ENCODE measurements around the gene PIP5KL1.

The PIP5KL1 gene

DNA sequence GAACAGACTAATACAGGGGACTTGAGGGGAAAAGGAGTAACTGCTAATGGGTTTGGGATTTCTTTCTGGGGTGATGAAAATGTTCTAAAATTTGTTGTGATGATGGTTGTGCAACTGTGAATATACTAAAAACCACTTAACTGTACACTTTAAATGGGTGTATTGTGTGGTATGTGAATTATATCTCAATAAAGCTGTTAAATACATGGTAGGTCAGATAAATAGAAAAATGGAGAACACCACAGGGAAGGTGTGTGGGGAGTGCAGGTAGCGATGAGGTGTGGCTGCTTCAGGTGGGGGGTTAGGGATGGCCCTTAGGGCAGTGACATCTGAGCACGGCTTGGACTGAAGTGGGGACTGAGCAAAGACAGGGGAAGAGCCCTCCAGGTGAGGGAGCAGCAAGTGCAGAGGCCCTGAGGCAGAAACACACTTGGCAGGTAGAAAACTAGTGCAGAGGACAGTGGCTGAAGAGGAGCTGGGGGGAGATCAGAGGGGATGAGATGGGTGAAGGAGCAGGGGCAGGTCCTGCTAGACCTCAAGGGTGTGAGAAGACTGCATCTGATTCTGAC is 29.3 kb upstream of the PIP5KL1 start:
- no peak for TF ChIP-seq ZNF8 (CRISPR knock-in tag; IDR thresholded peaks at IDR 0.05)
- no peak for ATAC-seq

DNA sequence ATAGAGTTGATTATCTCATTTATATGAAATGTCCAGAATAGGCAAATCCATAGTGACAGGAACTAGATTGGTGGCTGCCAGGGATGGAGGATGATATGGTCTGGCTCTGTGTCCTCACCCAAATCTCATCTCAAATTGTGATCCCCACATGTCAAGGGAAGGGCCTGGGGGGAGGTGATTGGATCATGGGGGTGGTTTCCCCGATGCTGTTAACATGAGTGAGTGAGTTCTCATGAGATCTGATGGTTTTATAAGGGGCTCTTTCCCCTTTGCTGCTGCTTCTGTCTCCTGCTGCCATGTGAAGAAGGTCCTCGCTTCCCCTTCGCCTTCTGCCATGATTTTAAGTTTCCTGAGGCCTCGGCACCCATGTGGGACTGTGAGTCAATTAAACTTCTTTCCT is 28.8 kb upstream of the PIP5KL1 start:
- ATAC-seq, result no peak
- TF ChIP-seq, protein P1, sequence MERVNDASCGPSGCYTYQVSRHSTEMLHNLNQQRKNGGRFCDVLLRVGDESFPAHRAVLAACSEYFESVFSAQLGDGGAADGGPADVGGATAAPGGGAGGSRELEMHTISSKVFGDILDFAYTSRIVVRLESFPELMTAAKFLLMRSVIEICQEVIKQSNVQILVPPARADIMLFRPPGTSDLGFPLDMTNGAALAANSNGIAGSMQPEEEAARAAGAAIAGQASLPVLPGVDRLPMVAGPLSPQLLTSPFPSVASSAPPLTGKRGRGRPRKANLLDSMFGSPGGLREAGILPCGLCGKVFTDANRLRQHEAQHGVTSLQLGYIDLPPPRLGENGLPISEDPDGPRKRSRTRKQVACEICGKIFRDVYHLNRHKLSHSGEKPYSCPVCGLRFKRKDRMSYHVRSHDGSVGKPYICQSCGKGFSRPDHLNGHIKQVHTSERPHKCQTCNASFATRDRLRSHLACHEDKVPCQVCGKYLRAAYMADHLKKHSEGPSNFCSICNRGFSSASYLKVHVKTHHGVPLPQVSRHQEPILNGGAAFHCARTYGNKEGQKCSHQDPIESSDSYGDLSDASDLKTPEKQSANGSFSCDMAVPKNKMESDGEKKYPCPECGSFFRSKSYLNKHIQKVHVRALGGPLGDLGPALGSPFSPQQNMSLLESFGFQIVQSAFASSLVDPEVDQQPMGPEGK (CRISPR knock-in tag; IDR thresholded peaks at IDR 0.05; ENCODE audit: borderline replicate concordance), result no peak
- TF ChIP-seq ESRRG (CRISPR knock-in tag; IDR thresholded peaks at IDR 0.05), result no peak
- no peak for TF ChIP-seq ARNTL (CRISPR knock-in tag; IDR thresholded peaks at IDR 0.05; ENCODE audit: borderline replicate concordance, low read depth)
- no peak for TF ChIP-seq ZFP3 (CRISPR knock-in tag; IDR thresholded peaks at IDR 0.05)
- no peak for TF ChIP-seq ZNF565 (CRISPR knock-in tag; conservative IDR thresholded peaks at IDR 0.05; ENCODE audit: low read depth)
- no peak for TF ChIP-seq ISL1 (CRISPR knock-in tag; IDR thresholded peaks at IDR 0.05)
- TF ChIP-seq, protein P2, sequence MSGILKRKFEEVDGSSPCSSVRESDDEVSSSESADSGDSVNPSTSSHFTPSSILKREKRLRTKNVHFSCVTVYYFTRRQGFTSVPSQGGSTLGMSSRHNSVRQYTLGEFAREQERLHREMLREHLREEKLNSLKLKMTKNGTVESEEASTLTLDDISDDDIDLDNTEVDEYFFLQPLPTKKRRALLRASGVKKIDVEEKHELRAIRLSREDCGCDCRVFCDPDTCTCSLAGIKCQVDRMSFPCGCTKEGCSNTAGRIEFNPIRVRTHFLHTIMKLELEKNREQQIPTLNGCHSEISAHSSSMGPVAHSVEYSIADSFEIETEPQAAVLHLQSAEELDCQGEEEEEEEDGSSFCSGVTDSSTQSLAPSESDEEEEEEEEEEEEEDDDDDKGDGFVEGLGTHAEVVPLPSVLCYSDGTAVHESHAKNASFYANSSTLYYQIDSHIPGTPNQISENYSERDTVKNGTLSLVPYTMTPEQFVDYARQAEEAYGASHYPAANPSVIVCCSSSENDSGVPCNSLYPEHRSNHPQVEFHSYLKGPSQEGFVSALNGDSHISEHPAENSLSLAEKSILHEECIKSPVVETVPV (CRISPR knock-in tag; IDR thresholded peaks at IDR 0.05), result no peak
- TF ChIP-seq ZFP30 (CRISPR knock-in tag; IDR thresholded peaks at IDR 0.05), result no peak
- no peak for TF ChIP-seq RARB (CRISPR knock-in tag; IDR thresholded peaks at IDR 0.05)
- TF ChIP-seq ZC3H10 (CRISPR knock-in tag; IDR thresholded peaks at IDR 0.05), result no peak
- TF ChIP-seq TCF4 (CRISPR knock-in tag; IDR thresholded peaks at IDR 0.05; ENCODE audit: borderline replicate concordance), result no peak
- TF ChIP-seq PPARA (CRISPR knock-in tag; IDR thresholded peaks at IDR 0.05; ENCODE audit: borderline replicate concordance), result no peak
- no peak for TF ChIP-seq SNAI2 (CRISPR knock-in tag; IDR thresholded peaks at IDR 0.05)
- no peak for TF ChIP-seq CSDC2 (CRISPR knock-in tag; IDR thresholded peaks at IDR 0.05)

DNA sequence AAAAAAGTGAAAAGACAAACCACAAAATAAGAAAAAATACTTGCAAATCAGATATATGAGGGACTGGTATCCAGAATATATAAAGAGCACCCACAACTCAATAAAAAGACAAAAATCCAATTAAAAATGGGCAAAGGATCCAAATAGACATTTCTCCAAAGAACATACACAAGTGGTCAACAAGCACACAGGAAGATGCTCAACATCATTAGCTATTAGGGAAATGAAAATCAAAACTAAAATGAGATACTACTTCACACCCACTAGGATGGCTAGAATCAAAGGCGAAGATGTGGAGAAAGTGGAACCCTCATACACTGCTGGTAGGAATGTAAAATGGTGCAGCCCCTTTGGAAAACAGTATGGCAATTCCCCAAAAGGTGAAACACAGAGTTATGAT is 28.2 kb upstream of the PIP5KL1 start:
- ATAC-seq, result no peak
- TF ChIP-seq ZC3H10 (CRISPR knock-in tag; IDR thresholded peaks at IDR 0.05) (no peak), RARB (CRISPR knock-in tag; IDR thresholded peaks at IDR 0.05) (no peak), GLIS3 (CRISPR knock-in tag; IDR thresholded peaks at IDR 0.05) (no peak), ESRRG (CRISPR knock-in tag; IDR thresholded peaks at IDR 0.05) (no peak), TOX (CRISPR knock-in tag; IDR thresholded peaks at IDR 0.05; ENCODE audit: borderline replicate concordance) (no peak), ZFP30 (CRISPR knock-in tag; IDR thresholded peaks at IDR 0.05) (no peak), OSR1 (CRISPR knock-in tag; IDR thresholded peaks at IDR 0.05) (no peak), TCF4 (CRISPR knock-in tag; IDR thresholded peaks at IDR 0.05; ENCODE audit: borderline replicate concordance) (no peak), ISL1 (CRISPR knock-in tag; IDR thresholded peaks at IDR 0.05) (no peak), CSDC2 (CRISPR knock-in tag; IDR thresholded peaks at IDR 0.05) (no peak), SNAI2 (CRISPR knock-in tag; IDR thresholded peaks at IDR 0.05) (no peak)
- TF ChIP-seq, protein P2 (CRISPR knock-in tag; IDR thresholded peaks at IDR 0.05), result no peak
- TF ChIP-seq, protein P3, sequence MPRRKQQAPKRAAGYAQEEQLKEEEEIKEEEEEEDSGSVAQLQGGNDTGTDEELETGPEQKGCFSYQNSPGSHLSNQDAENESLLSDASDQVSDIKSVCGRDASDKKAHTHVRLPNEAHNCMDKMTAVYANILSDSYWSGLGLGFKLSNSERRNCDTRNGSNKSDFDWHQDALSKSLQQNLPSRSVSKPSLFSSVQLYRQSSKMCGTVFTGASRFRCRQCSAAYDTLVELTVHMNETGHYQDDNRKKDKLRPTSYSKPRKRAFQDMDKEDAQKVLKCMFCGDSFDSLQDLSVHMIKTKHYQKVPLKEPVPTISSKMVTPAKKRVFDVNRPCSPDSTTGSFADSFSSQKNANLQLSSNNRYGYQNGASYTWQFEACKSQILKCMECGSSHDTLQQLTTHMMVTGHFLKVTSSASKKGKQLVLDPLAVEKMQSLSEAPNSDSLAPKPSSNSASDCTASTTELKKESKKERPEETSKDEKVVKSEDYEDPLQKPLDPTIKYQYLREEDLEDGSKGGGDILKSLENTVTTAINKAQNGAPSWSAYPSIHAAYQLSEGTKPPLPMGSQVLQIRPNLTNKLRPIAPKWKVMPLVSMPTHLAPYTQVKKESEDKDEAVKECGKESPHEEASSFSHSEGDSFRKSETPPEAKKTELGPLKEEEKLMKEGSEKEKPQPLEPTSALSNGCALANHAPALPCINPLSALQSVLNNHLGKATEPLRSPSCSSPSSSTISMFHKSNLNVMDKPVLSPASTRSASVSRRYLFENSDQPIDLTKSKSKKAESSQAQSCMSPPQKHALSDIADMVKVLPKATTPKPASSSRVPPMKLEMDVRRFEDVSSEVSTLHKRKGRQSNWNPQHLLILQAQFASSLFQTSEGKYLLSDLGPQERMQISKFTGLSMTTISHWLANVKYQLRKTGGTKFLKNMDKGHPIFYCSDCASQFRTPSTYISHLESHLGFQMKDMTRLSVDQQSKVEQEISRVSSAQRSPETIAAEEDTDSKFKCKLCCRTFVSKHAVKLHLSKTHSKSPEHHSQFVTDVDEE (CRISPR knock-in tag; IDR thresholded peaks at IDR 0.05), result no peak
- TF ChIP-seq, protein P4, sequence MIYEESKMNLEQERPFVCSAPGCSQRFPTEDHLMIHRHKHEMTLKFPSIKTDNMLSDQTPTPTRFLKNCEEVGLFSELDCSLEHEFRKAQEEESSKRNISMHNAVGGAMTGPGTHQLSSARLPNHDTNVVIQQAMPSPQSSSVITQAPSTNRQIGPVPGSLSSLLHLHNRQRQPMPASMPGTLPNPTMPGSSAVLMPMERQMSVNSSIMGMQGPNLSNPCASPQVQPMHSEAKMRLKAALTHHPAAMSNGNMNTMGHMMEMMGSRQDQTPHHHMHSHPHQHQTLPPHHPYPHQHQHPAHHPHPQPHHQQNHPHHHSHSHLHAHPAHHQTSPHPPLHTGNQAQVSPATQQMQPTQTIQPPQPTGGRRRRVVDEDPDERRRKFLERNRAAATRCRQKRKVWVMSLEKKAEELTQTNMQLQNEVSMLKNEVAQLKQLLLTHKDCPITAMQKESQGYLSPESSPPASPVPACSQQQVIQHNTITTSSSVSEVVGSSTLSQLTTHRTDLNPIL (CRISPR knock-in tag; IDR thresholded peaks at IDR 0.05; ENCODE audit: low read depth), result no peak
- TF ChIP-seq, protein P5, sequence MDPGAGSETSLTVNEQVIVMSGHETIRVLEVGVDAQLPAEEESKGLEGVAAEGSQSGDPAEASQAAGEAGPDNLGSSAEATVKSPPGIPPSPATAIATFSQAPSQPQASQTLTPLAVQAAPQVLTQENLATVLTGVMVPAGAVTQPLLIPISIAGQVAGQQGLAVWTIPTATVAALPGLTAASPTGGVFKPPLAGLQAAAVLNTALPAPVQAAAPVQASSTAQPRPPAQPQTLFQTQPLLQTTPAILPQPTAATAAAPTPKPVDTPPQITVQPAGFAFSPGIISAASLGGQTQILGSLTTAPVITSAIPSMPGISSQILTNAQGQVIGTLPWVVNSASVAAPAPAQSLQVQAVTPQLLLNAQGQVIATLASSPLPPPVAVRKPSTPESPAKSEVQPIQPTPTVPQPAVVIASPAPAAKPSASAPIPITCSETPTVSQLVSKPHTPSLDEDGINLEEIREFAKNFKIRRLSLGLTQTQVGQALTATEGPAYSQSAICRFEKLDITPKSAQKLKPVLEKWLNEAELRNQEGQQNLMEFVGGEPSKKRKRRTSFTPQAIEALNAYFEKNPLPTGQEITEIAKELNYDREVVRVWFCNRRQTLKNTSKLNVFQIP (CRISPR knock-in tag; IDR thresholded peaks at IDR 0.05; ENCODE audit: borderline replicate concordance, low read depth), result no peak

Measured in SK-N-SH treated with all-trans-retinoic acid at 6 μM for 48 hours (cell line).